Vagina (tissue), 2 donors: Measurements from ENCODE around the gene LRMDA.

ENCODE experiments used
- CTCF ChIP-seq, 3 experiments: fragments of 450-650 bp in 2 of 3; fragments of 200-600 bp in 1 of 3; sonication (generic) in 1 of 3; IDR thresholded peaks; one replicate each; pipeline ENCODE4 v1.5.1; 2017 to 2019; ENCODE audit warnings: antibody characterized with exemption in 3 of 3, mild to moderate bottlenecking in 2 of 3, moderate library complexity in 2 of 3
- POLR2A ChIP-seq, 2 donors: fragments of 450-650 bp; IDR thresholded peaks; one replicate each; pipeline ENCODE4 v1.6.1; 2017; ENCODE audit warnings: antibody characterized with exemption in 2 of 2, mild to moderate bottlenecking in 2 of 2, moderate library complexity in 2 of 2
- POLR2AphosphoS5 ChIP-seq, 2 donors: sonication (generic); formaldehyde crosslinking; IDR thresholded peaks; one replicate each; pipeline ENCODE4 v1.9.0; 2017; ENCODE audit warnings: antibody characterized with exemption in 2 of 2, mild to moderate bottlenecking in 2 of 2, low read depth in 1 of 2; ENCODE audit not compliant: insufficient read depth in 1 of 2

GRCh38 chr10:75736151-75736640 is 304.8 kb downstream of the LRMDA start:
- no peak for TF ChIP-seq POLR2A (IDR thresholded peaks at IDR 0.05)
- TF ChIP-seq POLR2AphosphoS5 (IDR thresholded peaks at IDR 0.05; ENCODE audit: insufficient read depth in 1 of 2, low read depth in 1 of 2): no peak
- TF ChIP-seq CTCF (IDR thresholded peaks at IDR 0.05): no peak
